Neural cell (in vitro differentiated cells): ENCODE results near the gene CLCA1. TPM values are rescaled to one million over a fixed set of nuclear protein-coding genes. Genes with fewer than 3 reads are reported as not detected.

Source experiments
- H2AFZ ChIP-seq: fragments of 200-600, 300-800 bp; sonication (generic), shearing (Covaris generic); 2 replicates; pipeline ENCODE4 v1.6.0; 2014; ENCODE audit warnings: low read depth, mild to moderate bottlenecking, antibody characterized with exemption, low read length, moderate library complexity
- H3F3A ChIP-seq: fragments of 200-600 bp; shearing (Covaris generic); 2 replicates; pipeline ENCODE4 v1.6.1; 2016; ENCODE audit warnings: mild to moderate bottlenecking, moderate library complexity, mixed read lengths, antibody characterized with exemption, low read length; ENCODE audit not compliant: insufficient read depth, poor library complexity, severe bottlenecking
- H3K27ac ChIP-seq: fragments of 200-600, 300-800 bp; sonication (generic), shearing (Covaris generic); 2 replicates; pipeline ENCODE4 v1.5.1; 2014; ENCODE audit warnings: mild to moderate bottlenecking, low read length, moderate library complexity
- H3K27me3 ChIP-seq: fragments of 300-800, 200-600 bp; sonication (generic), shearing (Covaris generic); 2 replicates; pipeline ENCODE4 v1.6.0; 2014; ENCODE audit warnings: mild to moderate bottlenecking, low read depth, low read length, moderate library complexity; ENCODE audit not compliant: insufficient read depth
- H3K36me3 ChIP-seq: fragments of 300-800, 200-600 bp; sonication (generic), shearing (Covaris generic); 2 replicates; pipeline ENCODE4 v1.5.1; 2014; ENCODE audit warnings: mild to moderate bottlenecking, antibody characterized with exemption, low read length, moderate library complexity; ENCODE audit not compliant: insufficient read depth
- H3K4me2 ChIP-seq: fragments of 300-800, 200-600 bp; sonication (generic), shearing (Covaris generic); 2 replicates; pipeline ENCODE4 v1.6.0; 2014; ENCODE audit warnings: mild to moderate bottlenecking, low read length
- H3K4me3 ChIP-seq: fragments of 300-800, 200-600 bp; sonication (generic), shearing (Covaris generic); 2 replicates; pipeline ENCODE4 v1.5.1; 2014; ENCODE audit warnings: mild to moderate bottlenecking, low read length, moderate library complexity
- H3K79me2 ChIP-seq: fragments of 200-600 bp; shearing (Covaris generic); replicated peaks from 2 replicates; pipeline ENCODE4 v1.6.0; 2014; ENCODE audit warnings: mild to moderate bottlenecking, low read length, moderate library complexity; ENCODE audit not compliant: insufficient read depth
- H3K9ac ChIP-seq: fragments of 300-800, 200-600 bp; sonication (generic), shearing (Covaris generic); 2 replicates; pipeline ENCODE4 v1.6.1; 2016; ENCODE audit warnings: mild to moderate bottlenecking, low read length, mixed read lengths
- H3K9me2 ChIP-seq: fragments of 200-600 bp; shearing (Covaris generic); 2 replicates; pipeline ENCODE4 v1.6.1; 2016; ENCODE audit warnings: mild to moderate bottlenecking, low read length, mixed read lengths; ENCODE audit not compliant: insufficient read depth
- H3K9me3 ChIP-seq: fragments of 200-600, 300-800 bp; sonication (generic), shearing (Covaris generic); 2 replicates; pipeline ENCODE4 v1.6.1; 2016; ENCODE audit warnings: mild to moderate bottlenecking, mixed run types, low read length, moderate library complexity, mixed read lengths
- H4K20me1 ChIP-seq: fragments of 200-600 bp; shearing (Covaris generic); 2 replicates; pipeline ENCODE4 v1.6.1; 2016; ENCODE audit warnings: mild to moderate bottlenecking, mixed run types; ENCODE audit not compliant: insufficient read depth
- EP300 ChIP-seq: fragments of 450-650 bp; conservative IDR thresholded peaks from 2 replicates; pipeline ENCODE4 v1.6.1; 2014; ENCODE audit warnings: antibody characterized with exemption, mild to moderate bottlenecking, moderate library complexity; ENCODE audit not compliant: poor library complexity, severe bottlenecking
- EZH2 ChIP-seq: fragments of 200-600, 300-800 bp; shearing (Covaris generic), sonication (generic); IDR thresholded peaks from 2 replicates; pipeline ENCODE4 v1.6.1; 2014; ENCODE audit warnings: antibody characterized with exemption, low read length, borderline replicate concordance, mild to moderate bottlenecking; ENCODE audit not compliant: insufficient read depth, poor library complexity, severe bottlenecking
- MXI1 ChIP-seq: fragments of 450-650 bp; conservative IDR thresholded peaks from 2 replicates; pipeline ENCODE4 v1.6.1; 2014; ENCODE audit warnings: antibody characterized with exemption, mild to moderate bottlenecking; ENCODE audit not compliant: poor library complexity, severe bottlenecking
- POLR2AphosphoS5 ChIP-seq: IDR thresholded peaks from 2 replicates; pipeline ENCODE4 v1.6.1; 2012
- RAD21 ChIP-seq: fragments of 450-650 bp; conservative IDR thresholded peaks from 2 replicates; pipeline ENCODE4 v1.6.1; 2014; ENCODE audit warnings: antibody characterized with exemption, mild to moderate bottlenecking, moderate library complexity
- REST ChIP-seq: IDR thresholded peaks from 2 replicates; pipeline ENCODE4 v1.6.1; 2012; ENCODE audit warnings: borderline replicate concordance
- SMC3 ChIP-seq: fragments of 450-650 bp; conservative IDR thresholded peaks from 2 replicates; pipeline ENCODE4 v1.6.1; 2014; ENCODE audit warnings: antibody characterized with exemption, mild to moderate bottlenecking, moderate library complexity; ENCODE audit not compliant: poor library complexity
- TAF1 ChIP-seq: IDR thresholded peaks from 2 replicates; pipeline ENCODE4 v1.6.1; 2012; ENCODE audit warnings: low read depth
- polyA plus RNA-seq: library from polyadenylated mRNA; depleted of rRNA; stranded (reverse); fragments of >200 nt; gene quantifications from 2 replicates; pipeline ENCODE4 v1.2.3, GENCODE V29; 2014

CLCA1 gene
- polyA plus RNA-seq, 1 donor from 2014 or later = not detected

- no peaks in the 10 kb centered on the region for H3K79me2 ChIP-seq
- H3K9me2 ChIP-seq = no peaks in the 10 kb centered on the region
- no peak overlapping the region for H2AFZ ChIP-seq
- no peaks in the 10 kb centered on the region for H3K9me3 ChIP-seq
- no peaks in the 10 kb centered on the region for H3K27me3 ChIP-seq
- no peak overlapping the region for H3K4me2 ChIP-seq
- no peaks in the 10 kb centered on the region for H4K20me1 ChIP-seq
- H3K27ac ChIP-seq = no peak overlapping the region
- no peak overlapping the region for H3K4me3 ChIP-seq
- no peak for TF ChIP-seq EP300
- TF ChIP-seq POLR2AphosphoS5 = no peak
- no peak for TF ChIP-seq RAD21
- no peak for TF ChIP-seq REST
- no peaks in the 10 kb centered on the region for H3K36me3 ChIP-seq
- no peaks in the 10 kb centered on the region for H3F3A ChIP-seq
- no peak overlapping the region for H3K9ac ChIP-seq
Measured at GRCh38 chr1:86504137-86504479, 35.4 kb downstream of the CLCA1 start.

DNA sequence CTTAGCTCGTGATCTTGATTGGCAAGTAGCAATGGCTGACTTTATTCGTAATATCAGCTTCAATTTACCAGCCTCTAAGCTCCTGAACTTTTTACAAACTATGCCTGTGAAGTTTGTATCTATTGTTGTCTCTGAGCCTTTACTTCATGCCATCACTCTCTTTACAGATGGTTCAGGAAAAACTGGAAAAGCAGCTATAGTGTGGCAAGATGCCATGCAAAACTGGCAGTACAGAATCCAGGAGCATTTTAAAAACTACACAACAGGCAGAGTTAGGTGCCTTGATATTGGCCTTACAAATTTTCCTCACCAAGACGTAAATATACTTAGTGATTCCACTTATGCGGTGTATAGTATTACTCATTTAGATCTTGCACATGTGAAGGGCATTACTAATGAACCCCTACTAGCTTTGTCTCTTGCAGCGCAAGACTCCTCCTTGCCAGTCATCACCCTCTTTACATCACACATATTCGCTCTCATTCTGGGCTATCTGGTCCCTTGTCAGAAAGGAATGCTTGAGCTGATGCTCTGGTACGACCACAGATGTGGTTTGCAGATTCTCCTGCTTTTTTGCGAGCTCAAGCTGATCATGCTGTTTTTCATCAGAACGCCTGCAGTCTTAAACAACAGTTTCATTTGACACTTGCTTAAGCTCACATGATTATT lies 36.3 kb downstream of the CLCA1 start:
- TF ChIP-seq POLR2AphosphoS5 (no peak), MXI1 (no peak), SMC3 (no peak), TAF1 (no peak), EZH2 (no peak), RAD21 (no peak)
- Histone ChIP-seq H3K9ac (no peak overlapping the region), H3K9me2 (no peaks in the 10 kb centered on the region), H3K27me3 (no peaks in the 10 kb centered on the region), H3K27ac (no peak overlapping the region), H3F3A (no peaks in the 10 kb centered on the region), H2AFZ (no peak overlapping the region), H3K4me3 (no peak overlapping the region), H3K36me3 (no peaks in the 10 kb centered on the region), H3K79me2 (no peaks in the 10 kb centered on the region), H4K20me1 (no peaks in the 10 kb centered on the region), H3K9me3 (no peaks in the 10 kb centered on the region), H3K4me2 (no peak overlapping the region)

- H3K4me3 ChIP-seq = no peak overlapping the region
- no peaks in the 10 kb centered on the region for H4K20me1 ChIP-seq
- H3K27ac ChIP-seq = no peak overlapping the region
- H3K27me3 ChIP-seq = no peaks in the 10 kb centered on the region
- H3K9ac ChIP-seq = no peak overlapping the region
- H3K36me3 ChIP-seq = no peaks in the 10 kb centered on the region
- no peaks in the 10 kb centered on the region for H3K9me3 ChIP-seq
- H3K79me2 ChIP-seq = no peaks in the 10 kb centered on the region
- H3K9me2 ChIP-seq = no peaks in the 10 kb centered on the region
- no peak for TF ChIP-seq MXI1
- H2AFZ ChIP-seq = no peak overlapping the region
- H3F3A ChIP-seq = no peaks in the 10 kb centered on the region
- no peak overlapping the region for H3K4me2 ChIP-seq
Measured at GRCh38 chr1:86505564-86505902, 36.8 kb downstream of the CLCA1 start.
